H1 (cell line): ENCODE results near the gene ITPK1.

Experiments used
- CHD1 ChIP-seq: IDR thresholded peaks from 2 replicates; pipeline ENCODE4 v1.6.1; 2012; ENCODE audit warnings: low read depth, low read length, improper control_type of control experiment
- CTCF ChIP-seq, 3 experiments: IDR thresholded peaks; 1 replicate in 2 of 3; 2 replicates in 1 of 3; pipeline versions ENCODE4 v1.5.1 to v1.6.1; 2011; ENCODE audit warnings: low read length in 3 of 3, mild to moderate bottlenecking in 3 of 3, inconsistent platforms in 2 of 3, low read depth in 1 of 3, moderate library complexity in 1 of 3; ENCODE audit not compliant: insufficient read depth in 1 of 3; ENCODE audit errors: control extremely low read depth in 1 of 3
- EZH2 ChIP-seq: fragments of 200-600 bp; sonication (generic); IDR thresholded peaks from 2 replicates; pipeline ENCODE4 v1.7.1; 2012; ENCODE audit warnings: low read depth, mild to moderate bottlenecking, moderate library complexity, low read length, inconsistent platforms; ENCODE audit not compliant: severe bottlenecking
- GABPA ChIP-seq: IDR thresholded peaks from 2 replicates; pipeline ENCODE4 v1.6.1; 2011; ENCODE audit warnings: mild to moderate bottlenecking, low read length, moderate library complexity, borderline replicate concordance; ENCODE audit not compliant: insufficient read depth
- MAX ChIP-seq: IDR thresholded peaks from 2 replicates; pipeline ENCODE4 v1.6.1; 2012; ENCODE audit warnings: inconsistent platforms
- NRF1 ChIP-seq: IDR thresholded peaks from 2 replicates; pipeline ENCODE4 v1.6.1; 2011; ENCODE audit warnings: mild to moderate bottlenecking, low read depth, low read length, improper control_type of control experiment
- POLR2A ChIP-seq, 2 experiments: IDR thresholded peaks; 1 replicate in 1 of 2; 2 replicates in 1 of 2; pipeline ENCODE4 v1.6.1; 2011; ENCODE audit warnings: low read depth in 2 of 2, low read length in 2 of 2, mild to moderate bottlenecking in 2 of 2; ENCODE audit errors: control extremely low read depth in 1 of 2
- SUZ12 ChIP-seq: fragments of 200-600 bp; sonication (generic); IDR thresholded peaks from 2 replicates; pipeline ENCODE4 v1.6.1; 2012; ENCODE audit warnings: mild to moderate bottlenecking, inconsistent platforms, low read length, moderate library complexity, mixed read lengths
- TAF1 ChIP-seq: IDR thresholded peaks from 2 replicates; pipeline ENCODE4 v1.6.1; 2011; ENCODE audit warnings: mild to moderate bottlenecking, low read depth, low read length
- YY1 ChIP-seq: IDR thresholded peaks from 2 replicates; pipeline ENCODE4 v1.6.1; 2011; ENCODE audit warnings: low read depth, mild to moderate bottlenecking, low read length

GRCh38 chr14:92944976-92945375 is 170.7 kb downstream of the ITPK1 start:
- TF ChIP-seq TAF1 (no peak), EZH2 (no peak), POLR2A (IDR thresholded peaks at IDR 0.05; ENCODE audit: control extremely low read depth in 1 of 2, low read depth in 2 of 2, low read length in 2 of 2) (no peak), NRF1 (no peak), CHD1 (no peak), CTCF (IDR thresholded peaks at IDR 0.05; ENCODE audit: control extremely low read depth in 1 of 3, insufficient read depth in 1 of 3, low read depth in 1 of 3, low read length in 3 of 3) (no peak), SUZ12 (no peak), YY1 (no peak), GABPA (no peak), MAX (no peak)
